IPS DF 4.7 (cell line): ENCODE measurements around the gene SLC8A1.

Source experiments
- DNase-seq: peaks from one replicate; pipeline ENCODE4 v3.0.0-alpha.2; 2013; ENCODE audit warnings: low spot score; ENCODE audit errors: extremely low read depth

SLC8A1 gene

GRCh38 chr2:40160751-40161218, 291.1 kb downstream of the SLC8A1 start:
- DNase-seq = no peak

GRCh38 chr2:40159333-40159732, 292.6 kb downstream of the SLC8A1 start:
- DNase-seq = no peak

- DNase-seq = no peak
These were observed 293.1 kb downstream of the SLC8A1 start for GRCh38 chr2:40158781-40159180.

GRCh38 chr2:40155728-40156127, 296.2 kb downstream of the SLC8A1 start:
- no peak for DNase-seq

- no peak for DNase-seq
These were observed 301.6 kb downstream of the SLC8A1 start for GRCh38 chr2:40150266-40150665.

- DNase-seq = no peak
These were observed 303.6 kb downstream of the SLC8A1 start for GRCh38 chr2:40148334-40148733.

GRCh38 chr2:40147360-40147759, 304.5 kb downstream of the SLC8A1 start:
- DNase-seq = no peak

- DNase-seq = no peak
These were observed 307.9 kb downstream of the SLC8A1 start for GRCh38 chr2:40144022-40144421.

GRCh38 chr2:40138314-40138713, 313.6 kb downstream of the SLC8A1 start:
- no peak for DNase-seq

- no peak for DNase-seq
These were observed 320.7 kb downstream of the SLC8A1 start for GRCh38 chr2:40131081-40131704.

- no peak for DNase-seq
These were observed 321.5 kb downstream of the SLC8A1 start for GRCh38 chr2:40130251-40130994.

- DNase-seq = no peak
These were observed 322.2 kb downstream of the SLC8A1 start for GRCh38 chr2:40129725-40130124.

- DNase-seq = no peak
These were observed 323.1 kb downstream of the SLC8A1 start for GRCh38 chr2:40128796-40129195.

- no peak for DNase-seq
These were observed 323.9 kb downstream of the SLC8A1 start for GRCh38 chr2:40127890-40128557.

- no peak for DNase-seq
These were observed 324.7 kb downstream of the SLC8A1 start for GRCh38 chr2:40127146-40127545.

- DNase-seq = no peak
These were observed 325.9 kb downstream of the SLC8A1 start for GRCh38 chr2:40126006-40126405.

GRCh38 chr2:40123746-40124145, 328.1 kb downstream of the SLC8A1 start:
- no peak for DNase-seq

- no peak for DNase-seq
These were observed 328.6 kb downstream of the SLC8A1 start for GRCh38 chr2:40123326-40123725.

- no peak for DNase-seq
These were observed 330.9 kb downstream of the SLC8A1 start for GRCh38 chr2:40120957-40121356.

GRCh38 chr2:40120026-40120425, 331.9 kb downstream of the SLC8A1 start:
- DNase-seq = no peak

- no peak for DNase-seq
These were observed 333.3 kb downstream of the SLC8A1 start for GRCh38 chr2:40118622-40119021.

- no peak for DNase-seq
These were observed 336.0 kb downstream of the SLC8A1 start for GRCh38 chr2:40115894-40116293.
